HCT116 (cell line): ENCODE measurements around the gene CXorf38. TPM values are rescaled to one million over a fixed set of nuclear protein-coding genes. Genes with fewer than 3 reads are reported as not detected.
A peak's percentile ranks its signal among the peaks of the same experiment; 100 is the strongest.

Experiments
- ATAC-seq: fragments of 200-7000 bp; cut with Tn5 transposase; 2 replicates; pipeline ENCODE4 v1.9.1; 2020; ENCODE audit warnings: mild to moderate bottlenecking, moderate library complexity
- BruUV-seq: library from RNA; stranded (reverse); fragments of 400-500 nt; replicated peaks from 2 replicates; lab custom pipeline; 2021; lab: Mats Ljungman, UMichigan
- CTCF ChIA-PET: fragments of 300-600 bp; sonication (Branson Sonifier 250); formaldehyde crosslinking; loops from one replicate; lab custom pipeline; 2021; ENCODE audit warnings: antibody characterized with exemption; lab: Charles Lee
- POLR2A ChIA-PET: fragments of 300-600, 350-600 bp; sonication (Branson Sonifier 250); formaldehyde crosslinking; loops from one replicate; lab custom pipeline; 2021; ENCODE audit warnings: antibody characterized with exemption; lab: Charles Lee
- RAD21 ChIA-PET, 2 experiments: fragments of 300-600 bp; sonication (Branson Sonifier 250); formaldehyde crosslinking; loops; one replicate each; lab custom pipeline; 2023; ENCODE audit warnings: low total read pairs in 2 of 2; ENCODE audit not compliant: uncharacterized antibody in 2 of 2, unreplicated experiment in 2 of 2, low non-redundant PET in 1 of 2; lab: Charles Lee
- DNase-seq: peaks from one replicate; pipeline ENCODE4 v3.0.0-alpha.2; 2010; ENCODE audit warnings: low read depth, low spot score
- H2AFZ ChIP-seq: fragments of 200-600 bp; shearing (Covaris generic), sonication (generic); 2 replicates; pipeline ENCODE4 v1.6.1; 2017; ENCODE audit warnings: low read depth, mixed run types, mixed read lengths, antibody characterized with exemption, low read length; ENCODE audit not compliant: poor library complexity, severe bottlenecking
- H3K27ac ChIP-seq: 2 replicates; pipeline ENCODE4 v1.5.1; 2012; ENCODE audit warnings: low read depth, low read length
- H3K27me3 ChIP-seq: fragments of 200-600 bp; sonication (generic); 2 replicates; pipeline ENCODE4 v1.6.1; 2016; ENCODE audit warnings: mixed run types, low read length, mixed read lengths; ENCODE audit not compliant: insufficient read depth
- H3K36me3 ChIP-seq, 2 experiments: fragments of 200-500 bp in 1 of 2; fragments of 200-600 bp in 1 of 2; sonication (Bioruptor generic) in 1 of 2; sonication (generic) in 1 of 2; 2 replicates each; pipeline versions ENCODE4 v1.5.1 to v1.6.1; 2014 to 2016; ENCODE audit warnings: low read length in 2 of 2, inconsistent platforms in 1 of 2, mixed read lengths in 1 of 2, mixed run types in 1 of 2; ENCODE audit not compliant: insufficient read depth in 2 of 2, control insufficient read depth in 1 of 2
- H3K4me1 ChIP-seq, 2 experiments: fragments of 200-600 bp in 1 of 2; sonication (generic) in 1 of 2; 2 replicates each; pipeline versions ENCODE4 v1.5.1 to v1.6.1; 2012 to 2017; ENCODE audit warnings: low read length in 2 of 2, inconsistent platforms in 1 of 2, mild to moderate bottlenecking in 1 of 2, mixed read lengths in 1 of 2, mixed run types in 1 of 2, moderate library complexity in 1 of 2; ENCODE audit not compliant: insufficient read depth in 2 of 2, control insufficient read depth in 1 of 2
- H3K4me2 ChIP-seq: fragments of 200-600 bp; sonication (generic); 2 replicates; pipeline ENCODE4 v1.6.1; 2017; ENCODE audit warnings: mixed run types, low read length, mixed read lengths
- H3K4me3 ChIP-seq, 2 experiments: fragments of 200-600 bp in 1 of 2; sonication (generic) in 1 of 2; replicated peaks in 1 of 2; 2 replicates each; pipeline ENCODE4 v1.5.1; 2011 to 2016; ENCODE audit warnings: low read length in 2 of 2, control low read depth in 1 of 2, low read depth in 1 of 2, mild to moderate bottlenecking in 1 of 2, mixed read lengths in 1 of 2, mixed run types in 1 of 2
- H3K79me2 ChIP-seq: fragments of 200-600 bp; sonication (generic); 2 replicates; pipeline ENCODE4 v1.6.1; 2017; ENCODE audit warnings: mild to moderate bottlenecking, mixed run types, low read length, moderate library complexity, mixed read lengths; ENCODE audit not compliant: insufficient read depth
- H3K9ac ChIP-seq: fragments of 200-600 bp; sonication (generic); 2 replicates; pipeline ENCODE4 v1.6.1; 2016; ENCODE audit warnings: low read length, mixed read lengths
- H3K9me2 ChIP-seq: fragments of 200-600 bp; sonication (generic), shearing (Covaris generic); 2 replicates; pipeline ENCODE4 v1.6.1; 2017; ENCODE audit warnings: mixed run types, mild to moderate bottlenecking, moderate library complexity; ENCODE audit not compliant: insufficient read depth
- H3K9me3 ChIP-seq, 2 experiments: fragments of 200-500 bp in 1 of 2; fragments of 200-600 bp in 1 of 2; sonication (Bioruptor generic) in 1 of 2; sonication (generic) in 1 of 2; 2 replicates each; pipeline ENCODE4 v1.6.1; 2014 to 2017; ENCODE audit warnings: low read length in 2 of 2, mixed read lengths in 2 of 2, inconsistent platforms in 1 of 2, low read depth in 1 of 2, mild to moderate bottlenecking in 1 of 2, mixed run types in 1 of 2, moderate library complexity in 1 of 2; ENCODE audit not compliant: control insufficient read depth in 1 of 2, insufficient read depth in 1 of 2
- H4K20me1 ChIP-seq: fragments of 200-600 bp; sonication (generic), shearing (Covaris generic); 2 replicates; pipeline ENCODE4 v1.6.1; 2017; ENCODE audit warnings: mixed run types, mild to moderate bottlenecking, moderate library complexity; ENCODE audit not compliant: insufficient read depth
- ATF3 ChIP-seq: IDR thresholded peaks from 2 replicates; pipeline ENCODE4 v1.6.1; 2012
- CBX3 ChIP-seq: IDR thresholded peaks from 2 replicates; pipeline ENCODE4 v1.6.1; 2012; ENCODE audit warnings: low read depth
- CEBPB ChIP-seq: IDR thresholded peaks from 2 replicates; pipeline ENCODE4 v1.6.1; 2012; ENCODE audit warnings: low read depth
- CTCF ChIP-seq, 3 experiments: fragments of 200-600 bp in 1 of 3; sonication (generic) in 1 of 3; IDR thresholded peaks in 2 of 3; conservative IDR thresholded peaks in 1 of 3; 2 replicates each; pipeline ENCODE4 v1.5.1; 2012 to 2017; ENCODE audit warnings: low read depth in 2 of 3, low read length in 2 of 3, antibody characterized with exemption in 1 of 3, borderline replicate concordance in 1 of 3, control low read depth in 1 of 3, mild to moderate bottlenecking in 1 of 3, mixed read lengths in 1 of 3, mixed run types in 1 of 3, moderate library complexity in 1 of 3; ENCODE audit not compliant: insufficient read depth in 1 of 3
- EGR1 ChIP-seq: IDR thresholded peaks from 2 replicates; pipeline ENCODE4 v1.6.1; 2012; ENCODE audit warnings: low read depth
- ELF1 ChIP-seq: IDR thresholded peaks from 2 replicates; pipeline ENCODE4 v1.6.1; 2012; ENCODE audit warnings: low read depth, borderline replicate concordance
- EZH2 ChIP-seq: fragments of 200-600 bp; sonication (generic); IDR thresholded peaks from 2 replicates; pipeline ENCODE4 v1.6.1; 2017; ENCODE audit warnings: antibody characterized with exemption, mixed run types
- EZH2phosphoT487 ChIP-seq: fragments of 200-600 bp; IDR thresholded peaks from 2 replicates; pipeline ENCODE4 v1.6.1; 2018; ENCODE audit warnings: antibody characterized with exemption, borderline replicate concordance
- FOSL1 ChIP-seq: IDR thresholded peaks from 2 replicates; pipeline ENCODE4 v1.6.1; 2012; ENCODE audit warnings: low read depth
- JUND ChIP-seq: IDR thresholded peaks from 2 replicates; pipeline ENCODE4 v1.6.1; 2012
- POLR2A ChIP-seq: IDR thresholded peaks from 2 replicates; pipeline ENCODE4 v1.7.0; 2011; ENCODE audit warnings: borderline replicate concordance; ENCODE audit not compliant: insufficient read depth, insufficient read length; ENCODE audit errors: extremely low read depth
- POLR2AphosphoS5 ChIP-seq: IDR thresholded peaks from 2 replicates; pipeline ENCODE4 v1.6.1; 2011; ENCODE audit warnings: mild to moderate bottlenecking, low read depth, low read length, moderate library complexity
- RAD21 ChIP-seq: IDR thresholded peaks from 2 replicates; pipeline ENCODE4 v1.6.1; 2012; ENCODE audit warnings: low read depth, mild to moderate bottlenecking
- SIN3A ChIP-seq: IDR thresholded peaks from 2 replicates; pipeline ENCODE4 v1.6.1; 2012; ENCODE audit warnings: low read depth
- SP1 ChIP-seq: IDR thresholded peaks from 2 replicates; pipeline ENCODE4 v1.6.1; 2012; ENCODE audit warnings: low read depth
- TCF7L2 ChIP-seq: IDR thresholded peaks from 2 replicates; pipeline ENCODE4 v1.7.0; 2011; ENCODE audit warnings: borderline replicate concordance, inconsistent platforms; ENCODE audit not compliant: insufficient read depth, insufficient read length; ENCODE audit errors: extremely low read depth
- ZFX ChIP-seq: fragments of 450-650 bp; IDR thresholded peaks from 2 replicates; pipeline ENCODE4 v1.6.1; 2017
- ZNF274 ChIP-seq: fragments of 200-500 bp; sonication (Bioruptor generic); IDR thresholded peaks from 2 replicates; pipeline ENCODE4 v1.6.1; 2014; ENCODE audit warnings: mild to moderate bottlenecking, low read depth, low read length, inconsistent platforms
- intact Hi-C: fragments of 100-400 bp; cut with micrococcal nuclease; formaldehyde crosslinking; loops from 2 replicates; pipeline ENCODE4 v1.10.0; 2022
- total RNA-seq: library from RNA; stranded (reverse); gene quantifications from one replicate; pipeline ENCODE4 v1.2.1, GENCODE V29; 2021; ENCODE audit not compliant: unreplicated experiment
- TF ChIP-seq, protein P1 (sequence below): IDR thresholded peaks from 2 replicates; pipeline ENCODE4 v1.6.1; 2011; ENCODE audit warnings: mild to moderate bottlenecking, low read length, moderate library complexity; ENCODE audit not compliant: insufficient replicate concordance; ENCODE audit errors: extremely low read depth
- TF ChIP-seq, protein P2 (sequence below): IDR thresholded peaks from 2 replicates; pipeline ENCODE4 v1.6.1; 2012

CXorf38 gene
- total RNA-seq, 1 experiment from 2014 or later: 11.5 TPM

GRCh38 chrX:40580537-40581335 is 66.6 kb downstream of the CXorf38 start, which contains the start of gene ATP6AP2:
TSS of gene ATP6AP2 (plus strand) at chrX:40580970. CDS start at chrX:40581066, 96 bp downstream.
- peak; percentile 86 for DNase-seq
- no TSS peak for BruUV-seq
- ChIA-PET CTCF (no interaction called here), RAD21 (no interaction called here), POLR2A (interaction anchor here (1.4 kb wide), 1 partner anchor 36 kb away, joined by 3 read pairs; no protein-coding TSS in a partner anchor)
- H3K27ac ChIP-seq: peak within 1 kb of the TSS; percentile 43; the same call in 1 of the 2 replicates
- H3K27me3 ChIP-seq: no peaks in the 10 kb centered on the region
- H4K20me1 ChIP-seq: no peaks in the 10 kb centered on the region
- peaks cover 0 to 11% of the 10 kb centered on the region in 2 experiments; a peak in 2 of 4 replicates for H3K4me1 ChIP-seq
- H3K9me2 ChIP-seq: no peaks in the 10 kb centered on the region
- intact Hi-C loops: no loop called here
- H3K9ac ChIP-seq: peak within 1 kb of the TSS; percentile 68
- no peak within 1 kb of the TSS for H2AFZ ChIP-seq
- ATAC-seq: peak; percentile 97
- H3K79me2 ChIP-seq: peaks cover 8% of the 10 kb centered on the region
- H3K9me3 ChIP-seq: no peaks in the 10 kb centered on the region
- peak within 1 kb of the TSS; percentile 64 to 70 for H3K4me3 ChIP-seq
- peak within 1 kb of the TSS; percentile 79 for H3K4me2 ChIP-seq
- H3K36me3 ChIP-seq: no peaks in the 10 kb centered on the region
- TF ChIP-seq TCF7L2 (no peak), CEBPB (no peak), JUND (no peak), FOSL1 (no peak), ELF1 (0 out of 2 replicates have a peak, but pooled peaks have one; percentile 26), EZH2phosphoT487 (no peak), ZFX (peak; percentile 33; the same call in 1 of the 2 replicates), ATF3 (no peak), SIN3A (0 out of 2 replicates have a peak, but pooled peaks have one; percentile 17), EGR1 (no peak), POLR2A (no peak), POLR2AphosphoS5 (peak; percentile 66), EZH2 (no peak), CBX3 (no peak), CTCF (IDR thresholded peaks at IDR 0.05 in 2 of 3, conservative IDR thresholded peaks at IDR 0.05 in 1 of 3; ENCODE audit: borderline replicate concordance in 1 of 3, insufficient read depth in 1 of 3, low read depth in 2 of 3, low read length in 2 of 3) (no peak), RAD21 (no peak), ZNF274 (no peak), SP1 (peak; percentile 93)
- TF ChIP-seq, protein P1, sequence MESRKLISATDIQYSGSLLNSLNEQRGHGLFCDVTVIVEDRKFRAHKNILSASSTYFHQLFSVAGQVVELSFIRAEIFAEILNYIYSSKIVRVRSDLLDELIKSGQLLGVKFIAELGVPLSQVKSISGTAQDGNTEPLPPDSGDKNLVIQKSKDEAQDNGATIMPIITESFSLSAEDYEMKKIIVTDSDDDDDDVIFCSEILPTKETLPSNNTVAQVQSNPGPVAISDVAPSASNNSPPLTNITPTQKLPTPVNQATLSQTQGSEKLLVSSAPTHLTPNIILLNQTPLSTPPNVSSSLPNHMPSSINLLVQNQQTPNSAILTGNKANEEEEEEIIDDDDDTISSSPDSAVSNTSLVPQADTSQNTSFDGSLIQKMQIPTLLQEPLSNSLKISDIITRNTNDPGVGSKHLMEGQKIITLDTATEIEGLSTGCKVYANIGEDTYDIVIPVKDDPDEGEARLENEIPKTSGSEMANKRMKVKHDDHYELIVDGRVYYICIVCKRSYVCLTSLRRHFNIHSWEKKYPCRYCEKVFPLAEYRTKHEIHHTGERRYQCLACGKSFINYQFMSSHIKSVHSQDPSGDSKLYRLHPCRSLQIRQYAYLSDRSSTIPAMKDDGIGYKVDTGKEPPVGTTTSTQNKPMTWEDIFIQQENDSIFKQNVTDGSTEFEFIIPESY: no peak
- TF ChIP-seq, protein P2, sequence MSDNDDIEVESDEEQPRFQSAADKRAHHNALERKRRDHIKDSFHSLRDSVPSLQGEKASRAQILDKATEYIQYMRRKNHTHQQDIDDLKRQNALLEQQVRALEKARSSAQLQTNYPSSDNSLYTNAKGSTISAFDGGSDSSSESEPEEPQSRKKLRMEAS: peak; percentile 29; the same call in 1 of the 2 replicates
